H1 (cell line): ENCODE data around the gene CSAD. TPM values are rescaled to one million over a fixed set of nuclear protein-coding genes. Genes with fewer than 3 reads are reported as not detected.

ENCODE experiments used
- CTCF ChIA-PET: fragments of 300-600 bp; sonication (Branson Sonifier 250); formaldehyde crosslinking; loops from one replicate; lab custom pipeline; 2021; ENCODE audit not compliant: partially characterized antibody; lab: Charles Lee
- POLR2A ChIA-PET: fragments of 300-600 bp; sonication (Branson Sonifier 250); formaldehyde crosslinking; loops from one replicate; lab custom pipeline; 2021; ENCODE audit warnings: inconsistent platforms; ENCODE audit not compliant: partially characterized antibody; lab: Charles Lee
- DNase-seq, 2 experiments: peaks; one replicate each; pipeline versions ENCODE4 v3.0.0 to v3.0.0-alpha.2; 2010 to 2022; ENCODE audit warnings: low spot score in 2 of 2, low read depth in 1 of 2, mixed read lengths in 1 of 2
- FAIRE-seq: peaks from 2 replicates; lab custom pipeline; 2011; peaks lifted over from hg19 to GRCh38; lab: Jason Lieb, UNC
- H2AFZ ChIP-seq: 2 replicates; pipeline ENCODE4 v1.8.1; 2012; ENCODE audit warnings: low read length, inconsistent platforms
- H2AK5ac ChIP-seq: 2 replicates; pipeline ENCODE4 v1.6.1; 2013; ENCODE audit warnings: low read depth, low read length
- H2BK120ac ChIP-seq: replicated peaks from 2 replicates; pipeline ENCODE3; 2013; ENCODE audit warnings: low read depth, low read length, inconsistent platforms
- H2BK12ac ChIP-seq: 2 replicates; pipeline ENCODE4 v1.6.1; 2013; ENCODE audit warnings: low read depth, low read length
- H2BK15ac ChIP-seq: 2 replicates; pipeline ENCODE4 v1.6.1; 2013; ENCODE audit warnings: low read length
- H2BK20ac ChIP-seq: 2 replicates; pipeline ENCODE4 v1.6.1; 2013; ENCODE audit warnings: low read length
- H2BK5ac ChIP-seq: 2 replicates; pipeline ENCODE4 v1.6.1; 2013; ENCODE audit warnings: low read depth, low read length
- H3K14ac ChIP-seq: 2 replicates; pipeline ENCODE4 v1.6.1; 2013; ENCODE audit warnings: inconsistent platforms; ENCODE audit not compliant: insufficient read length
- H3K18ac ChIP-seq: 2 replicates; pipeline ENCODE4 v1.6.1; 2013; ENCODE audit warnings: low read length; ENCODE audit errors: extremely low read depth
- H3K23ac ChIP-seq: 2 replicates; pipeline ENCODE4 v1.6.1; 2013; ENCODE audit warnings: inconsistent platforms; ENCODE audit not compliant: insufficient read length
- H3K23me2 ChIP-seq: 2 replicates; pipeline ENCODE4 v1.6.1; 2013; ENCODE audit warnings: low read depth, low read length
- H3K27ac ChIP-seq: 2 replicates; pipeline ENCODE4 v1.6.1; 2011; ENCODE audit warnings: low read depth, low read length, inconsistent platforms
- H3K27me3 ChIP-seq, 4 experiments: replicated peaks in 1 of 4; 1 replicate in 1 of 4; 2 replicates in 3 of 4; pipeline versions ENCODE4 v1.6.1 to v1.8.1; 2011 to 2013; ENCODE audit warnings: low read length in 3 of 4, mild to moderate bottlenecking in 3 of 4, inconsistent platforms in 2 of 4, mixed read lengths in 2 of 4, moderate library complexity in 1 of 4; ENCODE audit not compliant: control insufficient read depth in 3 of 4, insufficient read depth in 3 of 4; ENCODE audit errors: extremely low read depth in 1 of 4
- H3K36me3 ChIP-seq, 4 experiments: 2 replicates each; pipeline versions ENCODE4 v1.6.1 to v1.8.1; 2011 to 2013; ENCODE audit warnings: mild to moderate bottlenecking in 4 of 4, low read length in 3 of 4, moderate library complexity in 2 of 4, control low read depth in 1 of 4, inconsistent platforms in 1 of 4; ENCODE audit not compliant: insufficient read depth in 4 of 4, control insufficient read depth in 2 of 4
- H3K4ac ChIP-seq: replicated peaks from 2 replicates; pipeline ENCODE3; 2013; ENCODE audit warnings: low read length, low read depth, mixed read lengths, inconsistent platforms; ENCODE audit not compliant: insufficient read length
- H3K4me1 ChIP-seq, 4 experiments: replicated peaks in 1 of 4; 1 replicate in 1 of 4; 2 replicates in 3 of 4; pipeline versions ENCODE4 v1.6.1 to v1.8.1; 2011 to 2013; ENCODE audit warnings: low read length in 3 of 4, inconsistent platforms in 2 of 4, mixed read lengths in 1 of 4; ENCODE audit not compliant: insufficient read depth in 4 of 4, control insufficient read depth in 3 of 4
- H3K4me2 ChIP-seq, 2 experiments: 2 replicates each; pipeline versions ENCODE4 v1.6.1 to v1.8.1; 2011 to 2013; ENCODE audit warnings: low read depth in 2 of 2, low read length in 2 of 2, control low read depth in 1 of 2, inconsistent platforms in 1 of 2, mild to moderate bottlenecking in 1 of 2; ENCODE audit not compliant: insufficient read depth in 1 of 2
- H3K4me3 ChIP-seq, 4 experiments: fragments of 200-600, 300-600 bp in 1 of 4; sonication (generic), shearing (Covaris generic), sonication (Bioruptor Twin) in 1 of 4; 2 replicates each; pipeline versions ENCODE4 v1.5.1 to v1.8.1; 2011 to 2016; ENCODE audit warnings: low read length in 4 of 4, low read depth in 3 of 4, control low read depth in 2 of 4, inconsistent platforms in 2 of 4, mild to moderate bottlenecking in 2 of 4, mixed read lengths in 1 of 4, moderate library complexity in 1 of 4; ENCODE audit not compliant: insufficient read depth in 2 of 4; ENCODE audit errors: extremely low read depth in 1 of 4
- H3K56ac ChIP-seq: replicated peaks from 2 replicates; pipeline ENCODE3; 2013; ENCODE audit warnings: low read depth, mild to moderate bottlenecking, mixed read lengths, low read length, inconsistent platforms; ENCODE audit not compliant: insufficient read length
- H3K79me1 ChIP-seq: 2 replicates; pipeline ENCODE4 v1.6.1; 2013; ENCODE audit warnings: low read depth, low read length, control low read depth
- H3K79me2 ChIP-seq, 2 experiments: 2 replicates each; pipeline versions ENCODE4 v1.6.1 to v1.8.1; 2012 to 2013; ENCODE audit warnings: low read length in 2 of 2, mild to moderate bottlenecking in 2 of 2, inconsistent platforms in 1 of 2; ENCODE audit not compliant: insufficient read depth in 2 of 2, control insufficient read depth in 1 of 2
- H3K9ac ChIP-seq, 4 experiments: replicated peaks in 1 of 4; 1 replicate in 1 of 4; 2 replicates in 3 of 4; pipeline versions ENCODE4 v1.6.1 to v1.8.1; 2011 to 2013; ENCODE audit warnings: low read depth in 3 of 4, low read length in 3 of 4, control low read depth in 2 of 4, mild to moderate bottlenecking in 2 of 4, moderate library complexity in 2 of 4, inconsistent platforms in 1 of 4; ENCODE audit errors: extremely low read depth in 1 of 4
- H3K9me3 ChIP-seq, 2 experiments: 2 replicates each; pipeline versions ENCODE4 v1.6.1 to v1.8.1; 2012 to 2013; ENCODE audit warnings: mild to moderate bottlenecking in 2 of 2, moderate library complexity in 2 of 2, control low read depth in 1 of 2, inconsistent platforms in 1 of 2, low read depth in 1 of 2, low read length in 1 of 2, mixed read lengths in 1 of 2; ENCODE audit not compliant: insufficient read depth in 2 of 2
- H4K20me1 ChIP-seq, 2 experiments: replicated peaks in 1 of 2; 2 replicates each; pipeline versions ENCODE3 to v1.8.1; 2011 to 2013; ENCODE audit warnings: inconsistent platforms in 2 of 2, low read length in 2 of 2, mild to moderate bottlenecking in 1 of 2; ENCODE audit not compliant: insufficient read depth in 2 of 2, control insufficient read depth in 1 of 2
- H4K5ac ChIP-seq: 2 replicates; pipeline ENCODE4 v1.6.1; 2013; ENCODE audit warnings: low read length, low read depth, mixed read lengths, inconsistent platforms; ENCODE audit not compliant: insufficient read length
- H4K8ac ChIP-seq: 2 replicates; pipeline ENCODE4 v1.8.0; 2013; ENCODE audit warnings: mild to moderate bottlenecking, moderate library complexity, low read length, inconsistent platforms; ENCODE audit not compliant: insufficient read depth; ENCODE audit errors: extremely low read depth
- H4K91ac ChIP-seq: replicated peaks from 2 replicates; pipeline ENCODE3; 2013; ENCODE audit warnings: low read length, mixed read lengths, inconsistent platforms; ENCODE audit not compliant: insufficient read length
- GABPA ChIP-seq: IDR thresholded peaks from 2 replicates; pipeline ENCODE4 v1.6.1; 2011; ENCODE audit warnings: mild to moderate bottlenecking, low read length, moderate library complexity, borderline replicate concordance; ENCODE audit not compliant: insufficient read depth
- GTF2F1 ChIP-seq: IDR thresholded peaks from 2 replicates; pipeline ENCODE4 v1.6.1; 2012; ENCODE audit warnings: low read depth, low read length, improper control_type of control experiment, borderline replicate concordance
- KDM1A ChIP-seq: fragments of 200-600, 300-600 bp; sonication (generic); IDR thresholded peaks from 2 replicates; pipeline ENCODE4 v1.7.1; 2016; ENCODE audit warnings: mild to moderate bottlenecking, low read length, borderline replicate concordance
- POLR2AphosphoS5 ChIP-seq: IDR thresholded peaks from 2 replicates; pipeline ENCODE4 v1.6.1; 2011; ENCODE audit warnings: low read depth, low read length
- RBBP5 ChIP-seq: IDR thresholded peaks from 2 replicates; pipeline ENCODE4 v1.7.1; 2012; ENCODE audit warnings: low read depth, mild to moderate bottlenecking, inconsistent platforms, low read length, moderate library complexity, borderline replicate concordance
- WGBS, 2 experiments: shearing (Covaris generic) in 1 of 2; methylation state at CpG; one replicate each; pipeline versions ENCODE4 v1.1.6 to v1.1.7; 2013 to 2015; ENCODE audit warnings: low lambda C conversion rate in 2 of 2, mixed read lengths in 2 of 2, inconsistent platforms in 1 of 2, low coverage in 1 of 2, missing lambda C conversion rate in 1 of 2; ENCODE audit not compliant: insufficient replicate concordance in 2 of 2, insufficient coverage in 1 of 2, insufficient read length in 1 of 2; ENCODE audit errors: extremely low coverage in 1 of 2, missing lambda C conversion rate in 1 of 2; 5-methylcytosine and 5-hydroxymethylcytosine counted together
- polyA plus RNA-seq, 7 experiments: library from polyadenylated mRNA; depleted of rRNA in 3 of 7; stranded (reverse) in 5 of 7; unstranded in 2 of 7; fragments of >200 nt in 5 of 7; fragments of 200-250 nt in 2 of 7; gene quantifications; 1 replicate in 5 of 7; 2 replicates in 1 of 7; 4 replicates in 1 of 7; pipeline versions ENCODE4 v1.2.1 to v1.2.3, GENCODE V29; 2011 to 2013; ENCODE audit warnings: missing spikeins in 2 of 7, mixed read lengths in 2 of 7
- total RNA-seq: library from RNA; stranded (reverse); fragmentation: NEBNext Ultra II Directional; extraction: Animal tissue kit (Norgen Biotek cat#: 25700); gene quantifications from 2 replicates; pipeline ENCODE4 v1.2.1, GENCODE V29; 2021
- TF ChIP-seq, protein P1 (sequence below), 3 experiments: IDR thresholded peaks; 1 replicate in 2 of 3; 2 replicates in 1 of 3; pipeline versions ENCODE4 v1.5.1 to v1.6.1; 2011; ENCODE audit warnings: low read length in 3 of 3, mild to moderate bottlenecking in 3 of 3, inconsistent platforms in 2 of 3, low read depth in 1 of 3, moderate library complexity in 1 of 3; ENCODE audit not compliant: insufficient read depth in 1 of 3; ENCODE audit errors: control extremely low read depth in 1 of 3
- TF ChIP-seq, protein P2 (sequence below): IDR thresholded peaks from 2 replicates; pipeline ENCODE4 v1.6.1; 2011; ENCODE audit warnings: low read depth, mild to moderate bottlenecking, low read length; ENCODE audit not compliant: insufficient read depth

CSAD gene
- total and polyA plus RNA-seq, 2 of the 8 experiments (the other 6 are each of a cell fraction or from before 2014, with no cell fraction given): 8.8 to 11.3 TPM

DNA sequence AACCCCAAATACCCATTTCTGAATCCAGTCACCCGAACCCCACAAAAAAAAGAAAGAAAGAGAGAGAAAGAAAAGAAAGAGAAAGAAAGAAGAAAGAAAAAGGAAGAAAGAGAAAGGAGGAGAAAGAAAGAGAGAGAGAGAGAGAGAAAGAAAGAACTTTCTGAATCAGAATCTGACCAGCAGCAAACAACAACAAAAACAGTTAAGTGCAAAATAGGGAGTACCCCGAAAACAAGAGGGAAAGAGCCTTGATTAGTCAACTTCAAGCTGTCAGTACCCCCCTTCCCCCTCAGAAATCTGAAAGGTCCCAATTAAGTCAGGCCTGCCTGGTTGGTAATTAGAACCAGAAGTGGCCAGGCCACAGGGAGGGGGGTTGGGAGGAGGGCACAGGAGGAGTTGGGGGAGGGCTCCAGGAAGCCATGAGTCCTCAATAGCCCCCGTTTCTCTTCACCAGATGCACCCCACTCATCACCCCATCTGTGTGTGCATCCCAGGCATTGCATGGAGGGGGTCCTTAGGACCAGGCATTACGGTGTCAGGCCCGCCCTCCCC, 41.5 kb upstream of the CSAD start:
- POLR2A ChIA-PET: interaction anchor here (1.1 to 13.6 kb wide), 6 partner anchors 7 to 99 kb away, joined by 3 to 151 read pairs (median 4); partner anchors contain the start of genes AAAS, CSAD, PFDN5 and RARG

More for the DNA sequence above, 41.5 kb upstream of the CSAD start:
- Histone ChIP-seq H2BK20ac (no peak overlapping the region), H2AFZ (no peak overlapping the region), H3K14ac (no peak overlapping the region), H3K9ac (no peak overlapping the region), H3K23me2 (peaks cover 29% of the 10 kb centered on the region), H4K20me1 (peaks cover 0 to 3% of the 10 kb centered on the region in 2 experiments), H3K36me3 (no peaks in the 10 kb centered on the region; a peak in 1 of 8 replicates), H3K79me2 (peaks cover 4 to 19% of the 10 kb centered on the region in 2 experiments; a peak in 3 of 4 replicates), H3K79me1 (peaks cover 6% of the 10 kb centered on the region), H2BK15ac (no peak overlapping the region), H3K23ac (no peak overlapping the region), H3K27ac (no peak overlapping the region), H3K56ac (no peak overlapping the region), H3K4me3 (peak overlapping the region in 3 of 4 experiments; percentile 14 to 97 (median 89); a peak in 5 of 8 replicates), H3K4me2 (peak overlapping the region; percentile 99 to 100), H3K4ac (no peak overlapping the region), H3K27me3 (peaks cover 0 to 3% (median 0%) of the 10 kb centered on the region in 4 experiments; a peak in 1 of 7 replicates), H4K91ac (no peak overlapping the region), H2BK12ac (no peak overlapping the region), H4K5ac (peak overlapping the region; percentile 26), H2AK5ac (no peak overlapping the region), H3K9me3 (no peaks in the 10 kb centered on the region), H2BK5ac (no peak overlapping the region; the same call in 1 of the 2 replicates), H2BK120ac (no peak overlapping the region), H4K8ac (no peak overlapping the region), H3K4me1 (peaks cover 31 to 59% (median 46%) of the 10 kb centered on the region in 4 experiments), H3K18ac (peak overlapping the region; percentile 43; the same call in 1 of the 2 replicates)
- WGBS, 2 experiments: 40% methylated on average over 3 of the region's 5 CpGs; no CpG with 5 or more reads in 1 of the 2 experiments
- CTCF ChIA-PET: interaction anchor here (0.7 to 22.3 kb wide), 3 partner anchors 17 to 165 kb away, joined by 4 to 654 read pairs (median 535); partner anchors contain the start of genes ESPL1 and RARG
- DNase-seq: no peak
- TF ChIP-seq RBBP5 (no peak), POLR2AphosphoS5 (no peak), KDM1A (no peak), GABPA (no peak), GTF2F1 (no peak)
- TF ChIP-seq, protein P1, sequence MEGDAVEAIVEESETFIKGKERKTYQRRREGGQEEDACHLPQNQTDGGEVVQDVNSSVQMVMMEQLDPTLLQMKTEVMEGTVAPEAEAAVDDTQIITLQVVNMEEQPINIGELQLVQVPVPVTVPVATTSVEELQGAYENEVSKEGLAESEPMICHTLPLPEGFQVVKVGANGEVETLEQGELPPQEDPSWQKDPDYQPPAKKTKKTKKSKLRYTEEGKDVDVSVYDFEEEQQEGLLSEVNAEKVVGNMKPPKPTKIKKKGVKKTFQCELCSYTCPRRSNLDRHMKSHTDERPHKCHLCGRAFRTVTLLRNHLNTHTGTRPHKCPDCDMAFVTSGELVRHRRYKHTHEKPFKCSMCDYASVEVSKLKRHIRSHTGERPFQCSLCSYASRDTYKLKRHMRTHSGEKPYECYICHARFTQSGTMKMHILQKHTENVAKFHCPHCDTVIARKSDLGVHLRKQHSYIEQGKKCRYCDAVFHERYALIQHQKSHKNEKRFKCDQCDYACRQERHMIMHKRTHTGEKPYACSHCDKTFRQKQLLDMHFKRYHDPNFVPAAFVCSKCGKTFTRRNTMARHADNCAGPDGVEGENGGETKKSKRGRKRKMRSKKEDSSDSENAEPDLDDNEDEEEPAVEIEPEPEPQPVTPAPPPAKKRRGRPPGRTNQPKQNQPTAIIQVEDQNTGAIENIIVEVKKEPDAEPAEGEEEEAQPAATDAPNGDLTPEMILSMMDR (IDR thresholded peaks at IDR 0.05; ENCODE audit: control extremely low read depth in 1 of 3, insufficient read depth in 1 of 3, low read depth in 1 of 3, low read length in 3 of 3): no peak
- TF ChIP-seq, protein P2, sequence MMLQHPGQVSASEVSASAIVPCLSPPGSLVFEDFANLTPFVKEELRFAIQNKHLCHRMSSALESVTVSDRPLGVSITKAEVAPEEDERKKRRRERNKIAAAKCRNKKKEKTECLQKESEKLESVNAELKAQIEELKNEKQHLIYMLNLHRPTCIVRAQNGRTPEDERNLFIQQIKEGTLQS: no peak
- no peak for FAIRE-seq
